GM18858 (cell line): ENCODE measurements around the gene HHAT.
"Not testable (repeated sequence)": the region's sequence is repeated elsewhere in the genome, so short reads cannot be mapped to it uniquely, and the experiment has no call there.

Source experiments
- ATAC-seq: cut with Tn5 transposase; IDR thresholded peaks from one replicate; pipeline ENCODE4 v1.9.1; 2021; ENCODE audit not compliant: unreplicated experiment

Gene HHAT

DNA sequence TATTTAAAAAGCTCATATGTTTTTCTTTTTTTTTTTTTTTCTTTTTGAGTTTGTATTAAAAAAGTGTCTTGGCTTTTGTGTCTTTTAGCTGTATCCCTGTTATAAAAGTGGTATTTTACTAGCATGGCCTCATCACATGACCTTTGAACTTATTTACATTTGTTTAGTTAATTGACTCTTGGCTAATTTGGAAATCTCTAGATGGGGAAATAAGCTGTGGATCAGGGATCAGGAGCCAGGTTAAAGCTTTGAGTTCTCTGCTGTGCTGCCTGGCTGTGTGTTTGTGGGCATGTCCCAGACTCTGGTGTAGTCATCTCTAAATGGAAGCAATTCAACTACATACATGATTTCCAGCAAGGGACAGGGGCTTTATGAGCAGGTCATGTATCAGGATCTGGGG, 56.5 kb downstream of the HHAT start:
- no peak for ATAC-seq

DNA sequence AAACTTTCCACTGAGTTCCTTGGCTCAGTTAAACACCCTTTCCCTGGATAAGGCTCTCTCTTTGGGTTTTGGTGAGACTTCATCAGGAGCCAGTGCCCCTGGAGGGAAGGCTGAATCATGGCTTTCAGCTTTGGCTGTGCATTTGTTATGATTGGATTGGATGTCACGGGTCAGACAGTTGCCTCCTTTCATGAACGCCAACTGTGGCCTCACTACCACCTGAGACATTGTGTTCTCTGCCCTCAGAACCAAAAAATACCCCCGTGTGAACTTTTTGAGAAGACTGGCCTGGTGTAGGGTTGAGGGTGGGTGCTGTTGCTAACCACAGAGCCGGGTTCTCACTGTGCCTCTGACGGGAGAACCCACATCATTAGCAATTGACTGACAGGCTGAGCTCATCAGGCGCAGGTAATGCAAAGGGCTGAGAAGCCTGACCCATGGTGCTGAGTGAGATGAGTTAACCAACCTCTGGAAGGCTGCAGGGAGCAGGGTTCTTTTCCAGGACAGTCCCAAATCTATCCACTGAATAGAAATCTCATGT, 65.6 kb downstream of the HHAT start:
- ATAC-seq: no peak

DNA sequence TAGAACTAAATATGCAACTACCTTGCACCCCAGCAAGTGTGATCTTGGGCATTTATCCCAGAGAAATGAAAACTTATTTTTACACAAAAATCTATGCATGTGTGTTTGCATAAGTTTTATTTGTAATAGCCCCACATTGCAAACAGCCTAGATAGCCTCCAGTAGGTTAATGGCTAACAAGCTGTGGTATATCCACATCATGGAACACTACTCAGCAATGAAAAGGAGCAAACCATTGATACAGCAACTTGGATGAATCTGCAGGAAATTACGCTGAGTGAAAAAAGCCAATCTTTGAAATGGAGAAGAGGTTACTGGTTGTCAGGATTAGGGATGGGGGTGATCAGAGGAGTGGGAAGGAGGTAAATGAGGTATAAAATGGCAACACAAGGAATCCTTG, 67.8 kb downstream of the HHAT start:
- no peak for ATAC-seq

DNA sequence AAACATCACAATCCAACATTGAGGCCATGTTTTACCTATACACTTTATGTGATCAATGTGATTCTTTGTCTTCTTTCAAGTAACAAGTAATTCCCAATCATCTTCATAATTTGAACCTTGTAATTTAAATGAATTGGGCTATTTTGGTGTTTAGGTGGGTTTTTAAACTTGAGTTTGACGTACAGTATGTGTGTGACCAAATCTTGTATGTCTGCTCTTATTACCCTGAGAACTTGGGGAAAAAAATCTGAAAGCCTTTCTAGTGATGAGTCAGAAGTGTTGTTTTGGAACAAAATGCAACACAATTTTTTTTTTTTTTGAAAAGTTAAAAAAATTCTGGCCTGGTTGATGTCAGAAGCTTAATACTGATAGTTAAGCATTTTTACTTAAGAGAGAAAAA, 68.5 kb downstream of the HHAT start:
- no peak for ATAC-seq

DNA sequence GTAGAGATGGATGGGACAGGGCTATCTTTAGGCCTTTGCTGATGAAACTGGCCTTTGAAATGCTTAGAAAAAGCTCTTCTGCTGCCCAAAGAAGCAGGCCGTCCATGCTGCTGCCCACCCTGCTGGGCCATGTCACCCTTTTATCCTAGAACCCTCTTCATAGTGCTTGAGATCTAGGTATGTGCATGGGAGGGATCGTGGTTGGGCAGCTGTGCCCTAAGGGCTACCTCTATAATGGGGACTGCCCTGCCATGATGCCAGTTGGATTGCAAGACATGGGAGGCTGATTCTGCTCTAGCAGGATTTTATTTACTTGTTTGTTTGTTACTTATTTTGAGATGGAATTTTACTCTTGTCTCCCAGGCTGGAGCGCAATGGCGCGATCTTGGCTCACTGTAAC, 69.0 kb downstream of the HHAT start:
- ATAC-seq: no peak

DNA sequence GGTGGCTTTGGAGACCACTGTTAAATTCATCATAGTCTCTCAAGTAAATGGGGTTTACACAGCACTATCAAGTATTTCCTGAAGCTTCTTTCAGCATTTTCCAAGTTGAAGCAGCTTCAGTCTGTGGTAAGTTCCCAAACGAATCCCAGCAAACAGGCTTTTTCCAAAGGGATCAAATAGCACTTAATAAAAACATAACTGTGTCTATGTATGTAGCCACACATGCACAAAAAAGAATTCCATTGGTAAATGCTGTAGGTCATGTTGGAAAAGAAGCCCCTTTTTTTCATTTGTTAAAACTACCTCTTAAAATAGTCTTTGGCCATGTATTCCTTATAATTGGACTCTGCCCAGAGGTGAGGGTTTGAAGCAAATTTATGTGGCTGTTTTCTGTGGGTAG, 69.8 kb downstream of the HHAT start:
- ATAC-seq: no peak

DNA sequence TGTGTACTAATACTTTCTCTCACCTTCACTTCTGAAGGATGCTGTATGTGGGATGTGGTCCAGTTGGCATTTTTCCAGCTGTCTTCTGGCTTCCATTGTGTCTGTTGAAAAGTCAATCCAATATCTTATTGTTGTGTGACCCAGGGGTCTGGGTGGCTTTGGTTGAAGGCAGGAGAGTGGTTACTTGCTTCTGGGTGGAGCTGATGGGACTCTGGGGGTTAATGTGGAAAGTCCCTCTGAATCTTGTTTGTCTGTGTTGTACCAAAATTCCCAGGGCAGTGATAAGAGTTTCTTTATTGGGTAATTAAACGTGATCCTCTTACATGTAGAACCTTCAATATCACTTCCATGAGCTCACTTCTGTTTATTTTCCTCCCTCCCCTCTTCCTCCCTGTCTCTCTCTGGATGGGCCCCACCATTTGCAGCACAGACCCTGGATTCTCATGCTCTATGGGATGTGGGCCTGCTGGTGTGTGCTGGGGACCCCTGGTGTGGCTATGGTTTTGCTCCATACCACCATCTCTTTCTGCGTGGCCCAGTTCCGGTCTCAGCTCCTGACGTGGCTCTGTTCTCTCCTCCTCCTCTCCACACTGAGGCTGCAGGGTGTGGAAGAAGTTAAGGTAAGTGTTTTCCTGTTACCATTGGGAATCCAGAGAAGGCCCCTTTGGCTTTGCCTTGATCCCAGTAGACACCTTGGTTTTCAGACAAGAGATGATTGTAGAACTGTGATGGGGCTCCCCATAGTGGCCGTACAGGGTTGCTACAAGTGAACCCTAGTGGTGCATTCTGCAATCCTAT, 71.5 kb downstream of the HHAT start:
- peak; percentile 80 for ATAC-seq

DNA sequence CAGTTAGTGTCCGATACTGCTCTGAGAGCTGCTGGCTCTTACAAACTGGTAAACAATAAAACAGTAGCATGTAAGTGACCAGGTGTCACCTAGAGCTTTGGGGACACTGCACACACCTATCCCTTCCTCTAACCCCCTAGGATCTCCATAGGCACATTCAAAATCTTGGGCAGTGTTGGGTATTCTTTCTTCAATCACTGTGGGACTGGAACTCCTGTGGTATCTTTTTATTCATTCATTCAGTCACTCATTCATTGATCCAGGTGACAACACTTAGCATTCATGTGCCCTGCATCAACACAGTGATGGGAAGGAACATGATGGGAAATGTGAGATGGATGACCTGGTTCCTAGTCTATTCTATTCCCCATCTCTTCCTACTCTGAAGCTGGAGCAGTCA, 73.9 kb downstream of the HHAT start:
- ATAC-seq: no peak

DNA sequence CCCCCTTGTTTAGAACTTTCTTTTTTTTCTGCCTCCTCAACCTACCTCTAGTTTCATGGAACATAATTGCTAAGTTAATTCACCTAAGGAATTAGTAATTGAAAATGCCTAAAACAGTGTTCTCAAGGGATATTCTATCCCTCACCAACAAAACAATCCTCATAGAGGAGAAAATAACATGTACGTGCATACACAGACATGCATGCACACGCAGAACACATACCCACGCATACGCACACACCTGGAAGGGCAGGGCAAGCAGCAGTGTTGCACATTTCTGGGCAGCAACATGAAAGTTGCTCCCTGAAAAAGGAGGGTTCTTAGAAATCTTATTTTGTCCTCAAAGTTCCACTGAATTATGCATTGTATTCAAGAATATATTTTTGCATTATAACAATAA, 76.6 kb downstream of the HHAT start:
- ATAC-seq: no peak

DNA sequence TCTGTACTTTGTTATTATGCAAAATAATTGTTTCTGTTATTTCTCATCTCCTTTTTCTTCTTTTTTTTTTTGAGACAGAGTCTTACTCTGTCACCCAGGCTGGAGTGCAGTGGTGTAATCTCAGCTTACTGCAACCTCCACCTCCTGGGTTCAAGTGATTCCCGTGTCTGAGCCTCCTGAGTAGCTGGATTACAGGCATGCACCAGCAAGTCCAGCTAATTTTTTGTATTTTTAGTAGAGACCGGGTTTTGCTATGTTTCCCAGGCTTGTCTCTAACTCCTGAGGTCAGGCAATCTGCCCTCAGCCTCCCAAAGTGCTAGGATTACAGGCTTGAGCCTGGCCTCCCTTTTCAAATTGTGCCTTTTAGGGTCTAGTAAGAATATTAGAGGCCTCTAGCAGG, 77.6 kb downstream of the HHAT start:
- ATAC-seq: not testable (repeated sequence)

DNA sequence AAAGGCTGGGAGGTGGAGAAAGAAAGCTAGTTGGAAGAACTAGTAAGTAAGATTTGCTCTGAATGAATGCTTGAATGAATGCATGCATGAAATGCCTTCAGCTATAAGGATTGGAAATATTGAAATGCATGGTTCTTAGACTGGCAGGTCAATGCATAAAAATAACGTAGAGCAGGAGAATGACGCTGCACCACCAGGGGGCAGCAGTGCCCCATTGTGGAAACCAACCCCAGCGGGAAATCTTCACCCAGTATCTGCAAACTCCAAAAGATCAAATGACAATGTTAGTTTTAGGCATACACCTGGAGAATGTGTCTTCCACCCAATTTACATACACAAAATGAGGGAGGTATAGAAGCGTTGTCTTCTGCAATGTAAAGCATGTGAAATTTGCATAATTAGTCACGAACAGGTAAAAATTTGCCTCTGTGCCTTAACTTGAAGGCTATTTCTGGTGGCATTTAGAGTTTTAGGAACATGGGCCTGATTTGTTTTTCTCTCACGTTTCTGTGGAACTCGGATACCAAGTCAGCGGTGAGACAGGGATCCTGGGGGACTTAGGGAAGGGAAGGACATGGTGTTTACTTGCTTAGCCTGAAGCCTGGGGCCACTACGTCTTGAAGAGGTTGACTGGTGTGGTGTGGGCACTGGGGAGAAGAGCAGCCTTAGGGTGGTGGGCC, 78.6 kb downstream of the HHAT start:
- ATAC-seq: peak; percentile 79

DNA sequence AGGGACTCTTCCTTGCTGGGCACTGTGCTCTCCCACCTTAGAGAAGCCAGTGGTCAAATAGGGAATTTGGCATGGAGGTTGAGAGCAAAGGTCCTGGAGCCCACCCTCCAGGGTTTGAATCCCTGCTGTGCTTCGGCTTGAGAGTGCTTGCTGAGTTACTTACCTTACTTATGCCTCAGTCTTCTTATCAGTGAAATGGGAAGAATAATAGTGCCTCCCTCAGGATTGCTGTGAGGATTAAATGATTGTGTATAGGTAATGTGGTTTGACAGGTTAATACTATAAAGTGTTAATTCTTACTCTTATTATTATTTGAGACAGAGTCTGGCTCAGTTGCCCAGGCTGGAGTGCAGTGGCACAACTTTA, 79.2 kb downstream of the HHAT start:
- no peak for ATAC-seq

DNA sequence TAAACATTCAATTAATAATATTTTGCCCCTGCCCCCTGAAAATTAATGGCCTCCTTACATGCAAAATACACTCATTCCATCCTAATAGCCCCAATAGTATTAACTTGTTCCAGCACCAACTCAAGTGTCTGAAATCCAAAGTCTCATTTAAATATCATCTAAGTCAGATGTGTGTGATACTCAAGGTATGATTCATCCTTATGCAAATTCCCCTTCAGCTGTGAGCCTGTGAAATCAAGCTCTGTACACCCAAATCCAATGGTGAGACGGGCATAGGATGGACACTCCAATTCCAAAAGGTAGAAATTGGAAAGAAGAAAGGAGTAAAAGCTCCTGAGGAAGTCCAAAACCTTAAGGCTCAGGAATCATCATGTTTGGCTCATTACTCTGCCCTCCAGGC, 83.5 kb downstream of the HHAT start:
- no peak for ATAC-seq

DNA sequence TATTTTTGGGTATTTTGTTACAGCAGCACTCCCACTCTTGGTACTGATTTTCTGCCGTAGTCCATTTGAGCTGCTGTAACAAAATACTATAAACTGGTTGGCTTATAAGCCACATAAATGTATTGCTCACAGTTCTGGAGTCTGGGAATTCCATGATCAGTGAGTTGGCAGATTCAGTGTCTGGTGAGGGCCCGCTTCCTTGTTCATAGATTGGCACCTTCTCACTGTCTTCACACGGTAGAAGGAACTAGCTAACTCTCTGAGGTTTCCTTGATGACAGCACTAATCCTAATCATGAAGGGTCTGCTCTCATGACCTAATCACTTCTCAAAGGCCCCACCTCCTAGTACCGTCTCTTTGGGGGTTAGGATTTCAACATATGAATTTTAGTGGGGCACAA, 85.2 kb downstream of the HHAT start:
- ATAC-seq: no peak

DNA sequence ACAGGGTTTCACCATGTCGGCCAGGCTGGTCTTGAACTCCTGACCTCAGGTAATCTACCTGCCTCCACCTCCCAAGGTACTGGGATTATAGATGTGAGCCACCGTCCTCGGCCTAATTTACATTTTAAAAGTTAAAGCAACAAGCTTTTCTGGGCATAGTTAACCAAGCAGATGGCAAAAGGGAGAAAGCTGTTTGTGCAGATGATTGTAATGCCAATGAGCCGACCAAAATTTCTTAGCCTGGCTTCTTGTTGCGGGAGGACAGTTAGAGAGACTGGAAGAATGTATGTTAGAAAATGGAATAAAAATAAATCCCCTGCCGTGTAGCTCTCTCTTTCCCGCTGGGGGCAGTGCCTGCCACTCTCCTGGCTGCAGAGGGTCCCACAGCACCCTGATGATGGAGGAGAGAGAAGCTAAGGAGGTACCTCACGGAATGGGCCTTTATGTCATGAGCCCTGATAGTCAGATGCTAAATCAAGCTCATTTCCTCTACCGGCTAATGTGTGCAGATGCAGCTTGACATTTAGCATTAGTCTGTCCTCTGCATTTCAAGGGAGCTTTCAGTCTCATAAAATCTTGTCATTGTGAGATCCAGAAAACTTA, 87.2 kb downstream of the HHAT start:
- ATAC-seq: no peak

DNA sequence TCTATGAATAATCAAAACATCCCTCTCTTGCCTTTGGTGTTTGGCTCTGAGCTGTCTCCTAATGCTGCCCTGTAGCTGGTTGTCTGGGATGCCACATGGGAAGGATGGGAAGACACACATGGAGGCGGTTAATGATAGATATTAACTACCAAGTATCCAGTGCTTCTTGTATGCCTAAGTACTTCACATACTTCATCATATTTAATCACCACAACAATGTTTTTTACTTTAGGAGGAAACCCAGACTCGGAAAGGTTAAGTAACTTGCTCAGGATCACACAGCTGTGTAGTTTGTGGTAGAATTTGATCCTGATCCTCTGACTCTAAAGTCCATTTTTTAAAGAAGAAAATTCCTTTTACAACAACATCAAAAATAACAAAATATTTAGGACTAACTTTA, 88.0 kb downstream of the HHAT start:
- no peak for ATAC-seq

DNA sequence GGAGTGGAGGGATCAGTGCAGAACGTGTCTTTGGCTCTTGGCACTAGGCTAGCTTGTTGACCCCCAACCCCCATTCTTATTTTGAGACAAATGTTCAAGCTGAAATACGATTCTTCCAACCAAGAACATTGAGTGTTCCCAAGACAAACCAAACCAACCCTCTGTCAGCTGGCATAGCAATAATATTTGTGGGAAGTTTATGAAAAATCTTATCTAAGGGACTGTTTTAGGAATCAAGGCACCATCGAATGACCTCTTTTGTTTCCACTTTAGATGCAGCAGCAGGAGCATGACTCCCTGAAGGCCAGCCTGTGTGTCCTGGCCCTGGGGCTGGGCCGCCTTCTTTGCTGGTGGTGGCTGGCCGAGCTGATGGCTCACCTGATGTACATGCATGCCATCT, 89.2 kb downstream of the HHAT start:
- no peak for ATAC-seq

DNA sequence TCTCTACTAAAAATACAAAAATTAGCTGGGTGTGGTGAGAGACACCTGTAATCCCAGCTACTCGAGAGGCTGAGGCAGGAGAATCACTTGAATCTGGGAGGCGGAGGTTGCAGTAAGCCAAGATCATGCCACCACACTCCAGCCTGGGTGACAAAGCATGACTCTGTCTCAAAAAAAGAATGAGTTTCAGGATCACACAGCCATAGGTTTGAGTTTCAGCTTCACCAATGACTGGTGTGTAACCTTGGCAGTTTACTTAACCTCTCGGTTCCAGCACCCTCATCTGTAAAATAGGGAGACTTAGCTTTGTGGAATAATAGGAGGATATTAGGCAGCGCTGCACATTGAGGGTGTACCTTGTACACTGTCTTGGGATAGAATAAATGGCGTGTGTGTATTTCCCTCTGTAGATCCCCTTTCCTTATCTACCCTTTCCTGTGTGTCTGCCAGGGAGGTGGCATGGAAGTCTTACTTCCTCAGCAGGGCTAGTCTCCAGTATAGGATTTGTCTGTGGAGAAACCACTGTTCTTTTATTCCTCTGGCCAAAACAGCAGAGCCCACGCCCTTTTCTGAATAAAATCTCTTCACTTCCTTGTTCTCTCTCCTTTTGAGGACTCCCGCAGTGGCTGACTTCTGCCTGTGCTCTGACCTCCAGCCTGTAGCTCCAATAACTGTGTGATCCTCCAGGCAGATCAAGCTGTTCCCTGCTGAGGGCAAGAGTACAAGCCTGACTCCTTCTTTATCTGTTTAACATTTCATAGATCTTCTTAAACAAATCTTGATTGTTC, 90.4 kb downstream of the HHAT start:
- no peak for ATAC-seq

DNA sequence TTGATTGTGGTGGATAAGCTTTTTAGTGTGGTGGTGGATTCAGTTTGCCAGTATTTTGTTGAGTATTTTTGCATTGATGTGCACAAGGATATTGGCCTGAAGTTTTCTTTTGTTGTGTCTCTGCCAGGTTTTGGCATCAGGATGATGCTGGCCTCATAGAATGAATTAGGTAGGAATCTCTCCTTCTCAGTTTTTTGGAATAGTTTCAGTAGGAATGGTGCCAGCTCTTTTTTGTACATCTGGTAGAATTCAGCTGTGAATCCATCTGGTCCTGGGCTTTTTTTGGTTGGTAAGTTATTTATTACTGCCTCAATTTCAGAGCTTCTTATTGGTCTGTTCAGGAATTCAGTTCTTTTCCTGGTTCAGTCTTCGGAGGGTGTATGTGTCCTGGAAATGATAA, 98.0 kb downstream of the HHAT start:
- not testable (repeated sequence) for ATAC-seq

DNA sequence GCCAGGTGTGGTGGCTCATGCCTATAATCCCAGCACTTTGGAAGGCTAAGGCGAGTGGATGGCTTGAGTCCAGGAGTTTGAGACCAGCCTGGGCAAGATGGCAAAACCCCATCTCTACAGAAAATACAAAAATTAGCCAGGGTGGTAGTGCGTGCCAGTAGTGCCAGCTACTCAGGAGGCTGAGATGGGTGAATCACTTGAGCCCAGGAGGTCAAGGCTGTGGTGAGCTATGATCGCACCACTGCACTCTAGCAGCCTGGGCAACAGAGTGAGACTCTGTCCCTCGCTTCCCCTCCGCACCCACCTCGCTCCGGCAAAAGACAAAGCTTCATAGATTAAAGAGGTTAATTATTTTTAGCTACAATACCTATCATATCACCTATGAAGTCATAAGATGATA, 100.0 kb downstream of the HHAT start:
- no peak for ATAC-seq

DNA sequence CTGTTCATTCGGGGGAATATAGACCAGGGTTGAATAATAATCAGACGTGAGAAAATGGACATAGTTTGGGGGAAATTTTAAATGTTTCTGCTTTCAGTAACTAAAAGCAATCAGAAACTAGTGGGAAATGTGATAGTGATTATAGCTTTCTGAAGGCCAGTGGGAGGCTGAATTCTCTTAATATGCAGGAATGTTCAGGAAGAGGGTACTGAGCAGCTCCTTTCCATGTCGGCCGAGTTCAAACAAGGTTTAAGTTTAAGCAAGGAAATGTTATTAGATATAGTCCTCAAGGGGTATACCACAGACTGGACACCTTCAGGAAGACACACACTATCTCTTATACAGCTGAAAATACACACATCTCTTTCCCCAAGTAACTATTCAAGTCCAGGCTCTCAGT, 105.5 kb downstream of the HHAT start:
- no peak for ATAC-seq
